Lung (tissue), 12 donors: ENCODE results near the gene NFIA. TPM values are rescaled to one million over a fixed set of nuclear protein-coding genes. Genes with fewer than 3 reads are reported as not detected.

Experiments used
- ATAC-seq: fragments of 200-7000 bp; cut with Tn5 transposase; one replicate; pipeline ENCODE4 v1.9.1; 2020; ENCODE audit warnings: moderate number of reproducible peaks; ENCODE audit not compliant: insufficient read depth, low FRiP score
- DNase-seq, 3 donors: peaks; one replicate each; pipeline ENCODE4 v3.0.0-alpha.2; 2013 to 2017
- H3K27ac ChIP-seq, 2 donors: one replicate each; pipeline ENCODE4 v1.5.1; 2013; ENCODE audit warnings: mild to moderate bottlenecking in 2 of 2, moderate library complexity in 2 of 2, control low read depth in 1 of 2, inconsistent platforms in 1 of 2, low read depth in 1 of 2, low read length in 1 of 2
- H3K27me3 ChIP-seq, 3 donors: one replicate each; pipeline ENCODE4 v1.5.1; 2013; ENCODE audit warnings: low read length in 2 of 3; ENCODE audit not compliant: control insufficient read depth in 3 of 3, insufficient read depth in 3 of 3
- H3K36me3 ChIP-seq, 4 donors: one replicate each; pipeline ENCODE4 v1.5.1; 2013; ENCODE audit warnings: low read length in 4 of 4, mild to moderate bottlenecking in 1 of 4, moderate library complexity in 1 of 4; ENCODE audit not compliant: control insufficient read depth in 4 of 4, insufficient read depth in 4 of 4
- H3K4me1 ChIP-seq, 5 donors: one replicate each; pipeline ENCODE4 v1.5.1; 2013; ENCODE audit warnings: low read length in 5 of 5, mild to moderate bottlenecking in 2 of 5, moderate library complexity in 1 of 5; ENCODE audit not compliant: control insufficient read depth in 5 of 5, insufficient read depth in 5 of 5
- H3K4me3 ChIP-seq: one replicate; pipeline ENCODE4 v1.5.1; 2013; ENCODE audit warnings: mild to moderate bottlenecking, control low read depth, moderate library complexity
- H3K9ac ChIP-seq, 2 donors: one replicate each; pipeline ENCODE4 v1.5.1; 2013; ENCODE audit warnings: low read length in 2 of 2, control low read depth in 1 of 2; ENCODE audit not compliant: insufficient read depth in 1 of 2
- H3K9me3 ChIP-seq, 4 donors: one replicate each; pipeline ENCODE4 v1.5.1; 2013; ENCODE audit warnings: low read length in 3 of 4, mild to moderate bottlenecking in 1 of 4, moderate library complexity in 1 of 4; ENCODE audit not compliant: control insufficient read depth in 4 of 4, insufficient read depth in 3 of 4
- CTCF ChIP-seq: IDR thresholded peaks from 2 replicates; pipeline ENCODE4 v1.5.1; 2012; ENCODE audit warnings: mild to moderate bottlenecking; ENCODE audit errors: control extremely low read depth, extremely low read depth
- WGBS, 2 donors: extraction: QIAGEN DNeasy Blood & Tissue Kit; methylation state at CpG; one replicate each; pipeline ENCODE4 v1.1.7; 2013; 5-methylcytosine and 5-hydroxymethylcytosine counted together
- polyA plus RNA-seq, 2 donors: library from polyadenylated mRNA; stranded (reverse); fragments of 200-250 nt; gene quantifications; one replicate each; pipeline ENCODE4 v1.2.1, GENCODE V29; 2013
- total RNA-seq, 2 donors: library from RNA; depleted of rRNA in 1 of 2; stranded (reverse); fragments of >200 nt in 1 of 2; gene quantifications; one replicate each; pipeline ENCODE4 v1.2.1, GENCODE V29; 2014 to 2021
- donor health status: control.
- donor health status: control.
- donor health status: Bipolar disorder and iron deficiency.
- donor health status: healthy.
- donor health status: DM: yes; HTN: yes; CAD: no.

The NFIA gene
- total and polyA plus RNA-seq, 4 donors, result 3.0 to 63.4 (median 34.2) TPM

- H3K36me3 ChIP-seq, result peaks cover 0 to 3% (median 0%) of the 10 kb centered on the region in 4 donors
- peaks cover 0 to 43% (median 20%) of the 10 kb centered on the region in 5 donors for H3K4me1 ChIP-seq
- H3K27me3 ChIP-seq, result no peaks in the 10 kb centered on the region
- 43 to 56% methylated on average over 6 of the region's 6 CpGs for WGBS, 2 donors
- DNase-seq (no peak), ATAC-seq (no peak)
- no peak overlapping the region for H3K27ac ChIP-seq
- H3K9me3 ChIP-seq, result no peaks in the 10 kb centered on the region
- TF ChIP-seq CTCF, result no peak
- no peak overlapping the region for H3K9ac ChIP-seq
- H3K4me3 ChIP-seq, result no peak overlapping the region
Measured at GRCh38 chr1:61341426-61341825, 259.1 kb downstream of the NFIA start.

- Histone ChIP-seq H3K27ac (no peak overlapping the region), H3K36me3 (peaks cover 0 to 11% (median 5%) of the 10 kb centered on the region in 4 donors), H3K9me3 (no peaks in the 10 kb centered on the region), H3K9ac (no peak overlapping the region), H3K27me3 (no peaks in the 10 kb centered on the region), H3K4me3 (no peak overlapping the region), H3K4me1 (peaks cover 0 to 22% (median 0%) of the 10 kb centered on the region in 5 donors)
- no peak for ATAC-seq
- DNase-seq, result no peak
- WGBS, 2 donors, result 73 to 80% methylated on average over 6 of the region's 6 CpGs
- TF ChIP-seq CTCF, result no peak
Measured at GRCh38 chr1:61343734-61344420, 261.5 kb downstream of the NFIA start.

- H3K27me3 ChIP-seq, result no peaks in the 10 kb centered on the region
- DNase-seq (no peak), ATAC-seq (no peak)
- 62 to 88% methylated on average over 2 of the region's 2 CpGs for WGBS, 2 donors
- H3K4me3 ChIP-seq, result no peak overlapping the region
- H3K4me1 ChIP-seq, result peaks cover 0 to 22% (median 0%) of the 10 kb centered on the region in 5 donors
- no peak overlapping the region for H3K27ac ChIP-seq
- no peak for TF ChIP-seq CTCF
- peaks cover 0 to 10% (median 5%) of the 10 kb centered on the region in 4 donors for H3K36me3 ChIP-seq
- no peaks in the 10 kb centered on the region for H3K9me3 ChIP-seq
- no peak overlapping the region for H3K9ac ChIP-seq
Measured at GRCh38 chr1:61344696-61345095, 262.3 kb downstream of the NFIA start.
